Stimulated activated CD4-positive, alpha-beta T cell treated with anti-CD3 and anti-CD28 coated beads, TNF-alpha, amount 100 ng/mL, for 24 hours (primary cell): ENCODE data around the gene RFNG.

Experiments used
- DNase-seq, 3 experiments: peaks; one replicate each; pipeline ENCODE4 v3.0.0-alpha.2; 2020; ENCODE audit warnings: low read depth in 3 of 3

RFNG gene

GRCh38 chr17:82025401-82026107, 26.1 kb downstream of the RFNG start:
- no peak for DNase-seq

GRCh38 chr17:82024859-82025258, 26.8 kb downstream of the RFNG start:
- DNase-seq, result no peak

- DNase-seq, result no peak
Measured at GRCh38 chr17:82023447-82024241, 28.0 kb downstream of the RFNG start.

GRCh38 chr17:82022981-82023446, 28.6 kb downstream of the RFNG start, which contains the start of gene LRRC45:
LRRC45 (plus strand) TSS chr17:82023305; CDS start chr17:82023644, 339 bp downstream.
- peak; percentile 99 to 100 (median 100) for DNase-seq

- no peak for DNase-seq
Measured at GRCh38 chr17:82022310-82022980, 29.2 kb downstream of the RFNG start, which contains the start of gene CENPX. CENPX (minus strand) TSS chr17:82022878; CDS start chr17:82022861, 17 bp downstream.

GRCh38 chr17:82021900-82022309, 29.7 kb downstream of the RFNG start:
- DNase-seq, result no peak

- peak in 1 of 3 experiments; percentile 56 for DNase-seq
Measured at GRCh38 chr17:82021107-82021899, 30.3 kb downstream of the RFNG start.

- DNase-seq, result no peak
Measured at GRCh38 chr17:82020572-82021106, 31.0 kb downstream of the RFNG start.

- DNase-seq, result peak in 2 of 3 experiments; percentile 54 to 74
Measured at GRCh38 chr17:82019690-82020571, 31.7 kb downstream of the RFNG start.

- DNase-seq, result no peak
Measured at GRCh38 chr17:82018989-82019689, 32.5 kb downstream of the RFNG start.

- DNase-seq, result no peak
Measured at GRCh38 chr17:82018152-82018988, 33.2 kb downstream of the RFNG start.

- DNase-seq, result no peak
Measured at GRCh38 chr17:82017612-82018151, 33.9 kb downstream of the RFNG start.

GRCh38 chr17:82016875-82017459, 34.6 kb downstream of the RFNG start:
- DNase-seq, result no peak

- no peak for DNase-seq
Measured at GRCh38 chr17:82016061-82016874, 35.3 kb downstream of the RFNG start.

- no peak for DNase-seq
Measured at GRCh38 chr17:82015311-82015971, 36.2 kb downstream of the RFNG start.

GRCh38 chr17:82014971-82015310, 36.7 kb downstream of the RFNG start:
- no peak for DNase-seq

GRCh38 chr17:82014432-82014831, 37.2 kb downstream of the RFNG start:
- DNase-seq, result no peak
